HepG2 (cell line): ENCODE measurements around the gene NUP85. TPM values are rescaled to one million over a fixed set of nuclear protein-coding genes. Genes with fewer than 3 reads are reported as not detected.

Source experiments
- ARID3A ChIP-seq: IDR thresholded peaks from 2 replicates; pipeline ENCODE4 v1.6.1; 2012; ENCODE audit warnings: low read depth, low read length, improper control_type of control experiment
- BCL6 ChIP-seq: IDR thresholded peaks from 2 replicates; pipeline ENCODE4 v1.6.1; 2016; ENCODE audit warnings: missing genetic modification reagents, missing compliant biosample characterization
- DBP ChIP-seq: sonication (generic); formaldehyde crosslinking; IDR thresholded peaks from 2 replicates; pipeline ENCODE4 v1.4.0; 2020; ENCODE audit warnings: missing genetic modification reagents; ENCODE audit errors: not compliant biosample characterization
- E2F5 ChIP-seq: sonication (generic); formaldehyde crosslinking; conservative IDR thresholded peaks from 2 replicates; pipeline ENCODE4 v1.4.0; 2020; ENCODE audit warnings: missing genetic modification reagents
- EEA1 ChIP-seq: sonication (generic); formaldehyde crosslinking; IDR thresholded peaks from 2 replicates; pipeline ENCODE4 v1.5.1; 2020; ENCODE audit warnings: mild to moderate bottlenecking, missing genetic modification reagents, borderline replicate concordance
- FOXO4 ChIP-seq: sonication (generic); formaldehyde crosslinking; conservative IDR thresholded peaks from 2 replicates; pipeline ENCODE4 v1.8.1; 2023; ENCODE audit warnings: missing genetic modification reagents
- GLI4 ChIP-seq: sonication (generic); formaldehyde crosslinking; IDR thresholded peaks from 2 replicates; pipeline ENCODE4 v1.5.1; 2020; ENCODE audit warnings: missing genetic modification reagents, mild to moderate bottlenecking, moderate library complexity, borderline replicate concordance
- HOMEZ ChIP-seq: IDR thresholded peaks from 2 replicates; pipeline ENCODE4 v1.6.1; 2016; ENCODE audit warnings: low read depth
- MBNL3 ChIP-seq: fragments of 250-450 bp; sonication (Bioruptor Pico); conservative IDR thresholded peaks from 2 replicates; pipeline ENCODE4 v1.8.0; 2022; ENCODE audit warnings: mild to moderate bottlenecking, inconsistent platforms
- NFIB ChIP-seq: sonication (generic); formaldehyde crosslinking; IDR thresholded peaks from 2 replicates; pipeline ENCODE4 v1.9.0; 2021; ENCODE audit warnings: missing genetic modification reagents, mild to moderate bottlenecking, borderline replicate concordance
- NFIC ChIP-seq: IDR thresholded peaks from 2 replicates; pipeline ENCODE4 v1.6.1; 2012; ENCODE audit warnings: mild to moderate bottlenecking, low read length, inconsistent platforms
- NRL ChIP-seq: sonication (generic); formaldehyde crosslinking; IDR thresholded peaks from 2 replicates; pipeline ENCODE4 v1.5.0; 2020; ENCODE audit warnings: missing genetic modification reagents, mild to moderate bottlenecking, moderate library complexity, borderline replicate concordance
- PLSCR1 ChIP-seq: sonication (generic); formaldehyde crosslinking; IDR thresholded peaks from 2 replicates; pipeline ENCODE4 v1.5.0; 2020; ENCODE audit warnings: missing genetic modification reagents, mild to moderate bottlenecking, borderline replicate concordance
- RARA ChIP-seq: IDR thresholded peaks from 2 replicates; pipeline ENCODE4 v1.6.1; 2016; ENCODE audit warnings: missing genetic modification reagents, missing compliant biosample characterization
- ZBTB1 ChIP-seq: sonication (generic); formaldehyde crosslinking; IDR thresholded peaks from 2 replicates; pipeline ENCODE4 v1.4.0; 2020; ENCODE audit warnings: missing genetic modification reagents, borderline replicate concordance
- ZBTB49 ChIP-seq: sonication (generic); formaldehyde crosslinking; IDR thresholded peaks from 2 replicates; pipeline ENCODE4 v1.4.0; 2020; ENCODE audit warnings: missing genetic modification reagents, borderline replicate concordance
- ZNF124 ChIP-seq: sonication (generic); formaldehyde crosslinking; IDR thresholded peaks from 2 replicates; pipeline ENCODE4 v1.4.0; 2020; ENCODE audit warnings: missing genetic modification reagents
- ZNF790 ChIP-seq: sonication (generic); formaldehyde crosslinking; IDR thresholded peaks from 2 replicates; pipeline ENCODE4 v1.8.0; 2022; ENCODE audit warnings: missing genetic modification reagents, mild to moderate bottlenecking, borderline replicate concordance
- polyA plus RNA-seq, 8 experiments: library from polyadenylated mRNA; depleted of rRNA in 3 of 8; stranded (reverse) in 7 of 8; unstranded in 1 of 8; fragments of >200 nt; fragmentation: Illumina TruSeq in 4 of 8; extraction: Trizol in 4 of 8; gene quantifications; 2 replicates each; pipeline versions ENCODE4 v1.2.1 to v1.2.3, GENCODE V29; 2011 to 2016; ENCODE audit warnings: low read depth in 4 of 8, missing spikeins in 1 of 8, mixed read lengths in 1 of 8; ENCODE audit not compliant: insufficient read depth in 1 of 8
- total RNA-seq, 5 experiments: library from RNA; depleted of rRNA; stranded (reverse); fragments of >200 nt; fragmentation: Illumina TruSeq; extraction: Trizol; gene quantifications; 2 replicates each; pipeline ENCODE4 v1.2.3, GENCODE V29; 2016; ENCODE audit warnings: low read depth in 1 of 5

The NUP85 gene
- total and polyA plus RNA-seq, 2 of the 13 experiments (the other 11 are each of a cell fraction or from before 2014, with no cell fraction given), result 89.1 to 124 TPM

- TF ChIP-seq ZBTB49 (CRISPR knock-in tag), result no peak
- TF ChIP-seq NFIC, result no peak; the same call in 1 of the 2 replicates
- TF ChIP-seq FOXO4 (CRISPR knock-in tag), result 0 out of 2 replicates have a peak, but pooled peaks have one; percentile 95
- TF ChIP-seq NRL (CRISPR knock-in tag), result peak; percentile 67; the same call in 1 of the 2 replicates
- peak; percentile 76; the same call in 1 of the 2 replicates for TF ChIP-seq GLI4 (CRISPR knock-in tag)
- peak; percentile 10; the same call in 1 of the 2 replicates for TF ChIP-seq HOMEZ (CRISPR knock-in tag)
- TF ChIP-seq ARID3A, result no peak
- no peak for TF ChIP-seq PLSCR1 (CRISPR knock-in tag)
- TF ChIP-seq E2F5 (CRISPR knock-in tag), result no peak
- no peak for TF ChIP-seq EEA1 (CRISPR knock-in tag)
- TF ChIP-seq RARA (CRISPR knock-in tag), result peak; percentile 54; the same call in 1 of the 2 replicates
- no peak for TF ChIP-seq NFIB
- no peak for TF ChIP-seq MBNL3 (CRISPR knock-in tag)
- no peak for TF ChIP-seq ZBTB1 (CRISPR knock-in tag)
- no peak for TF ChIP-seq DBP (CRISPR knock-in tag)
- 0 out of 2 replicates have a peak, but pooled peaks have one; percentile 47 for TF ChIP-seq ZNF124
- no peak for TF ChIP-seq ZNF790 (CRISPR knock-in tag)
- TF ChIP-seq BCL6 (CRISPR knock-in tag), result peak; percentile 52
Observed at GRCh38 chr17:75267411-75268232, 62.1 kb downstream of the NUP85 start (continued).
